SU-DHL-6 (cell line): ENCODE data around the gene GAB2.

Experiments
- H2AFZ ChIP-seq: fragments of 200-600 bp; sonication (generic); 2 replicates; pipeline ENCODE4 v1.6.1; 2014; ENCODE audit warnings: low read depth, mild to moderate bottlenecking, moderate library complexity, mixed read lengths, antibody characterized with exemption, low read length; ENCODE audit not compliant: severe bottlenecking
- H3F3A ChIP-seq: fragments of 200-600 bp; shearing (Covaris generic); 2 replicates; pipeline ENCODE4 v1.6.0; 2016; ENCODE audit warnings: antibody characterized with exemption, mild to moderate bottlenecking; ENCODE audit not compliant: insufficient read depth
- H3K27ac ChIP-seq: fragments of 200-600 bp; sonication (generic); 2 replicates; pipeline ENCODE4 v1.5.1; 2016; ENCODE audit warnings: low read depth, mild to moderate bottlenecking, low read length, moderate library complexity, mixed read lengths
- H3K27me3 ChIP-seq: fragments of 200-600 bp; sonication (generic), shearing (Covaris generic); 2 replicates; pipeline ENCODE4 v1.6.0; 2014; ENCODE audit warnings: mild to moderate bottlenecking, low read length
- H3K36me3 ChIP-seq: fragments of 200-600 bp; sonication (generic); 2 replicates; pipeline ENCODE4 v1.6.1; 2014; ENCODE audit warnings: mild to moderate bottlenecking, low read length, mixed read lengths
- H3K4me2 ChIP-seq: fragments of 300-600, 200-600 bp; shearing (Covaris generic), sonication (generic); 2 replicates; pipeline ENCODE4 v1.6.0; 2014; ENCODE audit warnings: low read length, low read depth, mild to moderate bottlenecking; ENCODE audit not compliant: poor library complexity, severe bottlenecking
- H3K4me3 ChIP-seq: fragments of 200-600 bp; sonication (generic); 2 replicates; pipeline ENCODE4 v1.5.1; 2014; ENCODE audit warnings: antibody characterized with exemption, low read length, mild to moderate bottlenecking, mixed read lengths; ENCODE audit not compliant: insufficient read depth, poor library complexity, severe bottlenecking
- H3K79me2 ChIP-seq: fragments of 200-600 bp; sonication (generic); 2 replicates; pipeline ENCODE4 v1.6.1; 2014; ENCODE audit warnings: mild to moderate bottlenecking, low read length, moderate library complexity; ENCODE audit not compliant: insufficient read depth
- H3K9ac ChIP-seq: fragments of 200-600 bp; sonication (generic); 2 replicates; pipeline ENCODE4 v1.7.0; 2014; ENCODE audit warnings: mild to moderate bottlenecking, low read length
- H3K9me2 ChIP-seq: fragments of 200-600 bp; sonication (generic); replicated peaks from 2 replicates; pipeline ENCODE4 v1.6.1; 2014; ENCODE audit warnings: low read length; ENCODE audit not compliant: insufficient read depth
- H3K9me3 ChIP-seq: fragments of 200-600 bp; sonication (generic); 2 replicates; pipeline ENCODE4 v1.6.1; 2014; ENCODE audit warnings: low read length, mixed read lengths; ENCODE audit not compliant: insufficient read depth
- H4K20me1 ChIP-seq: fragments of 200-600 bp; sonication (generic); 2 replicates; pipeline ENCODE4 v1.6.1; 2014; ENCODE audit warnings: low read depth, mild to moderate bottlenecking, antibody characterized with exemption, low read length, moderate library complexity, mixed read lengths
- EZH2phosphoT487 ChIP-seq: fragments of 200-600 bp; sonication (generic), shearing (Covaris generic); conservative IDR thresholded peaks from 2 replicates; pipeline ENCODE4 v1.6.1; 2018; ENCODE audit warnings: mild to moderate bottlenecking, antibody characterized with exemption, low read length, moderate library complexity, mixed read lengths
- TF ChIP-seq, protein P1 (sequence below): fragments of 200-600 bp; sonication (generic); IDR thresholded peaks from one replicate; pipeline ENCODE4 v1.5.1; 2017; ENCODE audit warnings: antibody characterized with exemption, mild to moderate bottlenecking, low read length, moderate library complexity; ENCODE audit not compliant: insufficient read depth, poor library complexity, severe bottlenecking

GAB2 gene

DNA sequence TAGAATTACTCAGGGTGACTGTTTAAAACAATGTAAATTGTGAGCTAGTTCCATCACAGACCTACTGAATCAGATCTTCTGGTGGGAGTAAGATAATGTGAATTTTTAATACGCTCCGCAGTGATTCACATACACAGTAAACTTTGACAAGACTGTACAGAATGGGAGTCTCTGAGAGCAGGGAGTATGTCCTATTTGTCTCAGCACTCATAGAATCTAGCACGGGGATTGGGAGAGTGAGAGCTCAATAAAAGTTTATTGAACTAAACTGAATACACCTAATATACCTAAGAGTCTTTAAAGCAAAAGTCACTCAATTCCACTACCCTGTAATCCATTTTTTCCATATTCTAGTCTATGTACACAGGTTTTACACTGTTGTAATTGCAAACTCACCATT, 11.2 kb upstream of the GAB2 start:
- Histone ChIP-seq H3K4me3 (no peak overlapping the region), H3K4me2 (no peak overlapping the region), H3K9me2 (no peaks in the 10 kb centered on the region), H2AFZ (no peak overlapping the region), H3K36me3 (no peaks in the 10 kb centered on the region), H3F3A (no peaks in the 10 kb centered on the region), H3K79me2 (no peaks in the 10 kb centered on the region), H3K27me3 (no peaks in the 10 kb centered on the region), H3K9me3 (no peaks in the 10 kb centered on the region), H4K20me1 (no peaks in the 10 kb centered on the region), H3K27ac (no peak overlapping the region), H3K9ac (no peak overlapping the region)
- TF ChIP-seq EZH2phosphoT487: no peak

DNA sequence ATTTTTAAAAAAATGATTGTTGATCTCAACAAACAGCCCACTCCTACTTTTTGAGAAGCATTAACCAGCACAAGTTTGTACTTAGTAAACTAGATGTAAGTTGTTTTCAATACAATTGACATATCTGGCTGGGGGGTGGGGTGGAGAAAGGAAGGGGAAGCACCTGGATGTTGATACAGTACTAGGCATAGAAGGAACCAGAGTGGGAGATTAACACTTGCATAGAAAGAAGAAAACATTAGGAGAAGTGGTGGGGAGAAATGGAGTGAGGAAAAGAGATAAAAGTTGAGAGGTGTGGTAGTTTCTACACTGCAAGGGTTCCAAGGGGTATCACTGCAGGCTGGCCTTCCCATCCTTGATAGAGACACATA, 10.6 kb upstream of the GAB2 start:
- Histone ChIP-seq H3K9me2 (no peaks in the 10 kb centered on the region), H3K27ac (no peak overlapping the region), H4K20me1 (no peaks in the 10 kb centered on the region), H3F3A (no peaks in the 10 kb centered on the region), H3K79me2 (no peaks in the 10 kb centered on the region), H3K4me3 (no peak overlapping the region), H3K27me3 (no peaks in the 10 kb centered on the region), H3K4me2 (no peak overlapping the region), H3K9ac (no peak overlapping the region), H3K36me3 (no peaks in the 10 kb centered on the region), H2AFZ (no peak overlapping the region), H3K9me3 (no peaks in the 10 kb centered on the region)
- no peak for TF ChIP-seq EZH2phosphoT487
- TF ChIP-seq, protein P1, sequence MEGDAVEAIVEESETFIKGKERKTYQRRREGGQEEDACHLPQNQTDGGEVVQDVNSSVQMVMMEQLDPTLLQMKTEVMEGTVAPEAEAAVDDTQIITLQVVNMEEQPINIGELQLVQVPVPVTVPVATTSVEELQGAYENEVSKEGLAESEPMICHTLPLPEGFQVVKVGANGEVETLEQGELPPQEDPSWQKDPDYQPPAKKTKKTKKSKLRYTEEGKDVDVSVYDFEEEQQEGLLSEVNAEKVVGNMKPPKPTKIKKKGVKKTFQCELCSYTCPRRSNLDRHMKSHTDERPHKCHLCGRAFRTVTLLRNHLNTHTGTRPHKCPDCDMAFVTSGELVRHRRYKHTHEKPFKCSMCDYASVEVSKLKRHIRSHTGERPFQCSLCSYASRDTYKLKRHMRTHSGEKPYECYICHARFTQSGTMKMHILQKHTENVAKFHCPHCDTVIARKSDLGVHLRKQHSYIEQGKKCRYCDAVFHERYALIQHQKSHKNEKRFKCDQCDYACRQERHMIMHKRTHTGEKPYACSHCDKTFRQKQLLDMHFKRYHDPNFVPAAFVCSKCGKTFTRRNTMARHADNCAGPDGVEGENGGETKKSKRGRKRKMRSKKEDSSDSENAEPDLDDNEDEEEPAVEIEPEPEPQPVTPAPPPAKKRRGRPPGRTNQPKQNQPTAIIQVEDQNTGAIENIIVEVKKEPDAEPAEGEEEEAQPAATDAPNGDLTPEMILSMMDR: no peak

DNA sequence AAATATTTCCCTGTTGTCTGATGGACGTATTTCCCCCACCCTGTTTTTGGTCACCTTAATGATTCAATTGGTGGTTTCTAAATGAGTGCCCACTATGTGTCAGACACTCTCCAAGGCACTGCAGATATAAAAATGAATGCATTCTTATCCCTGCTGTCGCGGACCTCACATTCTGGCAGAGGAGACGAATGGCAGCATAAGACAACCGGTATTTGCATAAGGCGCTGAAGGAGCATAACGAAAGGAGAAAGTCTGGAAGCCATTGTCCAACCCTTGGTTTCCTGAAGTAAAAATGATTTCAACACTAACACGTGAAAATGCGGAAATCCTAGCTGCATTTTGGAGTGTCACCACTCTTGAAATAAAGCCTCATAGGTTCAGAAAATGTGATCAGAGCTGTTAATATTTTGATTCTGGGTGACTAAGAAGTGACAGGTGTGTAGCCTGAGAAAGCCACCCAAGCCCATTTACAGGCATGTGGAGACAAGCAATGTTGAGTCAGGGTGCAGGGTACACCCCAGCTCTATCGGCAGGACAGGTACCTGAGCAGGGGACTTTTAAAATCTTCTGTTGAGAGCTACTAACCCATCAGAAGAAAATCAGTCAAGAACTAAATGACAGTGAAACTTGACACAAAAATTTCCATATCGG, 10.1 kb upstream of the GAB2 start:
- Histone ChIP-seq H3K9me3 (no peaks in the 10 kb centered on the region), H4K20me1 (no peaks in the 10 kb centered on the region), H3K27ac (no peak overlapping the region), H3F3A (no peaks in the 10 kb centered on the region), H3K9ac (no peak overlapping the region), H2AFZ (no peak overlapping the region), H3K27me3 (no peaks in the 10 kb centered on the region), H3K79me2 (no peaks in the 10 kb centered on the region), H3K4me3 (no peak overlapping the region), H3K9me2 (no peaks in the 10 kb centered on the region), H3K4me2 (no peak overlapping the region), H3K36me3 (no peaks in the 10 kb centered on the region)
- TF ChIP-seq, protein P1: no peak
- no peak for TF ChIP-seq EZH2phosphoT487

DNA sequence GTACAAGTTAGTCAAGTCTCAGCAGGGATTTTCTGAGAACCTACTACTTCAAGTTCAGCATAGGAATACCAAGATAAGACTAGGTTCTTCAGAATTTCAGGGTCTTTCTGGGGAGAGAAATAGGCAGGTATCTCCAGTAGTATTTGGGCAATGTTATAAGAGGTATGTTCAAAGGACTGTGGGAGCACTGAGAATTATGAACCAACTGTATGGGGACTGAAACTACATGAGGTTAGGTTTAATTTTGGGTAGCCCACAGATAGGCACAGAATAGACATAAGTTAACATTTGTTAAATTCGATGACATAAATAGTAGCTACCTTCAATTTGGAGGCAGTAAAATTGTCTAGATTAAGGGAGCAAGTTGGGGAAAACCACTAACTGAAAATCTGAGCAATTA, 9.2 kb upstream of the GAB2 start:
- no peaks in the 10 kb centered on the region for H3K27me3 ChIP-seq
- no peaks in the 10 kb centered on the region for H4K20me1 ChIP-seq
- no peaks in the 10 kb centered on the region for H3K9me3 ChIP-seq
- H3K9ac ChIP-seq: no peak overlapping the region
- TF ChIP-seq, protein P1: no peak
- TF ChIP-seq EZH2phosphoT487: no peak
- H3K36me3 ChIP-seq: no peaks in the 10 kb centered on the region
- no peak overlapping the region for H3K4me2 ChIP-seq
- H3K9me2 ChIP-seq: no peaks in the 10 kb centered on the region
- H3K4me3 ChIP-seq: no peak overlapping the region
- H2AFZ ChIP-seq: no peak overlapping the region
- no peaks in the 10 kb centered on the region for H3F3A ChIP-seq
- H3K79me2 ChIP-seq: no peaks in the 10 kb centered on the region
- H3K27ac ChIP-seq: no peak overlapping the region
